Activated CD4-positive, alpha-beta T cell treated with anti-CD3 and anti-CD28 coated beads, Interleukin-2, amount 10 ng/mL, durations not matched to agents 7 days and 5 days (primary cell): ENCODE data around the gene LMO7. TPM values are rescaled to one million over a fixed set of nuclear protein-coding genes. Genes with fewer than 3 reads are reported as not detected.

ENCODE experiments used
- CTCF ChIA-PET: fragments of 350-600 bp; sonication (Branson Sonifier 250); formaldehyde crosslinking; loops from one replicate; lab custom pipeline; 2021; ENCODE audit warnings: antibody characterized with exemption; lab: Charles Lee
- POLR2A ChIA-PET: fragments of 350-600 bp; sonication (Branson Sonifier 250); formaldehyde crosslinking; loops from one replicate; lab custom pipeline; 2021; ENCODE audit warnings: antibody characterized with exemption; lab: Charles Lee
- DNase-seq: peaks from one replicate; pipeline ENCODE4 v3.0.0-alpha.2; 2020
- H3K27ac Mint-ChIP-seq: one replicate; pipeline ENCODE4 v1.8.0; 2021; ENCODE audit warnings: mild to moderate bottlenecking, moderate library complexity, mixed read lengths
- H3K27me3 Mint-ChIP-seq: one replicate; pipeline ENCODE4 v1.8.0; 2021; ENCODE audit warnings: mixed read lengths
- H3K36me3 Mint-ChIP-seq: one replicate; pipeline ENCODE4 v1.8.0; 2021; ENCODE audit warnings: low read depth, mixed read lengths
- H3K4me1 Mint-ChIP-seq: one replicate; pipeline ENCODE4 v1.8.0; 2021; ENCODE audit warnings: mixed read lengths
- H3K4me3 Mint-ChIP-seq: one replicate; pipeline ENCODE4 v1.8.0; 2021; ENCODE audit warnings: mild to moderate bottlenecking, moderate library complexity, mixed read lengths
- H3K9me3 Mint-ChIP-seq: one replicate; pipeline ENCODE4 v1.8.0; 2021; ENCODE audit warnings: mixed read lengths
- total RNA-seq, 2 experiments: library from RNA; stranded (reverse); gene quantifications; one replicate each; pipeline ENCODE4 v1.2.3, GENCODE V29; 2021

Gene LMO7
- total RNA-seq, 2 experiments from 2014 or later, result 23.1 to 30.7 TPM

- H3K9me3 Mint-ChIP-seq, result no peaks in the 10 kb centered on the region
- CTCF ChIA-PET, result interaction anchor here (1.2 kb wide), 1 partner anchor 128 kb away, joined by 3 read pairs; no protein-coding TSS in a partner anchor
- peaks cover 4% of the 10 kb centered on the region for H3K36me3 Mint-ChIP-seq
- H3K27me3 Mint-ChIP-seq, result peaks cover 15% of the 10 kb centered on the region
- no peak overlapping the region for H3K27ac Mint-ChIP-seq
- no peak for DNase-seq
- H3K4me3 Mint-ChIP-seq, result no peak overlapping the region
- POLR2A ChIA-PET, result no interaction called here
- peaks cover 19% of the 10 kb centered on the region for H3K4me1 Mint-ChIP-seq
These were observed 2.8 kb upstream of the LMO7 start for GRCh38 chr13:75633285-75633684.

- CTCF ChIA-PET, result interaction anchor here (0.8 kb wide), 1 partner anchor 36 kb away, joined by 3 read pairs; no protein-coding TSS in a partner anchor
- Mint-ChIP-seq H3K27me3 (peaks cover 24% of the 10 kb centered on the region), H3K4me3 (peak overlapping the region; percentile 51), H3K9me3 (no peaks in the 10 kb centered on the region), H3K4me1 (peaks cover 19% of the 10 kb centered on the region), H3K27ac (peak overlapping the region; percentile 54), H3K36me3 (peaks cover 3% of the 10 kb centered on the region)
- POLR2A ChIA-PET, result no interaction called here
- no peak for DNase-seq
These were observed 866 bp upstream of the LMO7 start for GRCh38 chr13:75635101-75635827.

GRCh38 chr13:75636436-75637180 lies 478 bp downstream of the LMO7 start:
- Mint-ChIP-seq H3K27ac (peak overlapping the region; percentile 78), H3K36me3 (peaks cover 3% of the 10 kb centered on the region), H3K4me1 (peaks cover 29% of the 10 kb centered on the region), H3K27me3 (peaks cover 24% of the 10 kb centered on the region), H3K4me3 (peak overlapping the region; percentile 73), H3K9me3 (no peaks in the 10 kb centered on the region)
- POLR2A ChIA-PET, result no interaction called here
- CTCF ChIA-PET, result no interaction called here
- peak; percentile 47 for DNase-seq

DNA sequence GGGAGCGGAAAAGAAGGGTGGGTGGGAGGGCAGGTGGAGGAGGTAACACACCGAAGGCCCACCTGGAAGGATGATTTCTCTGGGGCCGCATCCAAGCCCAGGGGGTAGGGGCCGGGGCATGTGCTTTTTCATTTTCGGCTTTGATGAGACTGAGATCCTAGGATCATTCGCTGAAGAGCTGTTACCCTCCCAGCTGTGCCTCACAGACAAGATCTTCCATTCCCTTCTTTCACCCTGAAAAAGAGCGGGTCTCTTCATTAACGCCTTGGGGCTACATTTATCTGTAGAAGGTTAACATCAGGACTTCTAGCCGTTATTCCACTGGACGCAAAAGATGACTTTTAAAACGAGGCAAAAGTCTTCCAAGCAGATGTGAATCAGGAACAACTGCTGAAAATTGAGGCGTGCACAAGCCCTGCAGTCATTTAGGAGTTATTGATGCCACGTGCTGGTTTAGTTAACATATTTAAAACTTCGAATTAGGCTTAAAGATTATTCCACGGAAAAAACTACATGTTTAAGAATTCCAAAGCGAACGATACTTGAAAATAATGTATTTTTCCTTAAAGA lies 1.1 kb downstream of the LMO7 start:
- DNase-seq, result no peak
- POLR2A ChIA-PET, result no interaction called here
- Mint-ChIP-seq H3K4me1 (peaks cover 29% of the 10 kb centered on the region), H3K27me3 (peaks cover 24% of the 10 kb centered on the region), H3K9me3 (no peaks in the 10 kb centered on the region), H3K27ac (peak overlapping the region; percentile 31), H3K4me3 (peak overlapping the region; percentile 73), H3K36me3 (peaks cover 3% of the 10 kb centered on the region)
- CTCF ChIA-PET, result no interaction called here

GRCh38 chr13:75639454-75639853 lies 3.3 kb downstream of the LMO7 start:
- peaks cover 3% of the 10 kb centered on the region for H3K36me3 Mint-ChIP-seq
- DNase-seq, result no peak
- H3K27ac Mint-ChIP-seq, result no peak overlapping the region
- peaks cover 26% of the 10 kb centered on the region for H3K4me1 Mint-ChIP-seq
- H3K27me3 Mint-ChIP-seq, result peaks cover 24% of the 10 kb centered on the region
- no peaks in the 10 kb centered on the region for H3K9me3 Mint-ChIP-seq
- H3K4me3 Mint-ChIP-seq, result no peak overlapping the region
- ChIA-PET CTCF (interaction anchor here (0.5 to 0.9 kb wide), 2 partner anchors 53 to 239 kb away, joined by 3 read pairs; no protein-coding TSS in a partner anchor), POLR2A (no interaction called here)

- Mint-ChIP-seq H3K4me1 (peaks cover 22% of the 10 kb centered on the region), H3K4me3 (no peak overlapping the region), H3K27ac (no peak overlapping the region), H3K27me3 (peaks cover 21% of the 10 kb centered on the region), H3K9me3 (no peaks in the 10 kb centered on the region), H3K36me3 (peaks cover 3% of the 10 kb centered on the region)
- ChIA-PET CTCF (no interaction called here), POLR2A (no interaction called here)
- no peak for DNase-seq
These were observed 4.9 kb downstream of the LMO7 start for GRCh38 chr13:75641026-75641425.

- CTCF ChIA-PET, result no interaction called here
- no peak for DNase-seq
- Mint-ChIP-seq H3K9me3 (no peaks in the 10 kb centered on the region), H3K27me3 (peaks cover 10% of the 10 kb centered on the region), H3K36me3 (no peaks in the 10 kb centered on the region), H3K4me1 (peaks cover 11% of the 10 kb centered on the region), H3K27ac (no peak overlapping the region), H3K4me3 (no peak overlapping the region)
- POLR2A ChIA-PET, result no interaction called here
These were observed 7.1 kb downstream of the LMO7 start for GRCh38 chr13:75643182-75643581.

DNA sequence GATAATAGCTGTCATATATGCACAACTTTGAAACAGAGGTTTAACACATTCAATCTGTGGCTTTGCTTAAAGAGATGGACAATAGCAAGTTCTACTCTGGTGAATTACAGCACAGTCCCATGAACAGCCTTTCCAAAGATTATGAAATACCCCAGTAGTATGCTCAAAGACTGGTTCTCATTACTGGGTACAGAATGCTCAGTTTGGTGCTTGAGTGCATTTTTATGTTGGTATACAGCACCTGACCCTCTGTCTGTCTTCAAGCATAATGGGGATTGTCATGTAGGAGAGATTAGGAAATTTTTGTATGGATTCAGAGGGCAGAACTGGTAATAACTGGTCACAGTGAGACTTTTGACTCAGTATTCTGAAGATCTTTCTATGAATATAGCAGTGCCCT lies 7.6 kb downstream of the LMO7 start:
- CTCF ChIA-PET, result no interaction called here

GRCh38 chr13:75645141-75645540 lies 9.0 kb downstream of the LMO7 start:
- Mint-ChIP-seq H3K27ac (no peak overlapping the region), H3K36me3 (no peaks in the 10 kb centered on the region), H3K27me3 (no peaks in the 10 kb centered on the region), H3K9me3 (no peaks in the 10 kb centered on the region), H3K4me3 (no peak overlapping the region), H3K4me1 (peaks cover 10% of the 10 kb centered on the region)
- ChIA-PET POLR2A (no interaction called here), CTCF (interaction anchor here (0.6 kb wide), 1 partner anchor 461 kb away, joined by 3 read pairs; no protein-coding TSS in a partner anchor)
- no peak for DNase-seq

More for the DNA sequence above, 7.6 kb downstream of the LMO7 start:
- Mint-ChIP-seq H3K27me3 (peaks cover 6% of the 10 kb centered on the region), H3K4me3 (no peak overlapping the region), H3K9me3 (no peaks in the 10 kb centered on the region), H3K27ac (no peak overlapping the region), H3K36me3 (no peaks in the 10 kb centered on the region), H3K4me1 (peaks cover 10% of the 10 kb centered on the region)
- DNase-seq, result no peak
- POLR2A ChIA-PET, result no interaction called here

DNA sequence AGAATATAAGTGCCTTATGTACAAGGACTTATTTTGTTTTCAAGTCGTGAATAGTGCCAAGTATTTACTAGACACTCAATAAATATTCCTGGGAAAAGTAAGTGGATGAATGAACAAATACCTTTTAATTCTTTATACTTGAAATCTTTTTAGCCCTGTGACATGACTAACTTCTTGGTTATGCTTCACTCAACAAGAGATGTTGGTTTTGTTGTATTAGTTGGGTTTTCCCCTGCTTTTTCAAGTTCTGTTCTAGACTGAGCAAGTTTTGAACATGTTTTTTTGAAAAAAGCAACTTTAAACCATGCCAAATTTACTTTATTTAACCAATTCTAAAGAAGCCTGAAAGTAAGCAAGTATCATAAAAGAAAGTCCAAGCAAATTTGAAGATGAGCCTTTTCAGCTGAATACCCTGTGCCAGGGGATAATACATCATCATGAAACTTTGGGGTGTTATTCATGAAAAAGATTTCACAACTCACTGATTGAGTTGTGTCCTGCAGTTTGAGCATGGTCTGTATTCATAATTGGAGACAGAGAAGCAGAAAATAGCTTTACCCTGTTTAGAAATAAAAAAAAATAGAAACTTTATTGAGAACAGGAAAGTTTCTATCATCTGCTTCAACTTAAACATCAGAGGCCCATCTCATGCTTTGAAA lies 11.1 kb downstream of the LMO7 start:
- H3K4me1 Mint-ChIP-seq, result no peaks in the 10 kb centered on the region
- no peak overlapping the region for H3K27ac Mint-ChIP-seq
- CTCF ChIA-PET, result interaction anchor here (0.6 kb wide), 1 partner anchor 290 kb away, joined by 4 read pairs; no protein-coding TSS in a partner anchor
- H3K9me3 Mint-ChIP-seq, result no peaks in the 10 kb centered on the region
- no peak overlapping the region for H3K4me3 Mint-ChIP-seq
- DNase-seq, result no peak
- H3K27me3 Mint-ChIP-seq, result no peaks in the 10 kb centered on the region
- H3K36me3 Mint-ChIP-seq, result no peaks in the 10 kb centered on the region
- POLR2A ChIA-PET, result no interaction called here

DNA sequence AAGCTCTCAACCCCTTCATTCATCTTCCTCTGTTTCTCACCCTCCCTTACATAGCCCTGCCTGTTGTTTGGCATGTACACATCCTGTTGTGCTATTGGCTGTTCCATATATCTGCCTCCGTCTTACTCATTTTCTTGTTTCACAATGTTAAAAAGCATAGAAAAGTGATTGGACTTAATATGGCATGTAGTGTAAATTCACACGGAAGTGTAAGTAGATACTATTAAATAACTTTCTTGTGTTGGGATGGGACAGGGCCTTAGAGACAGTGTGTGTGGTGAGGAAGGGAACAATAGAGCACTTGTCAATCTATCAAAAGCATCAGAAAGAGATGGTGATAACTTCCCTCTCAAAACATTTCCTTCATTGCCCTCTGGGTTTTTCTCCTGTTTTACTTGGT lies 12.3 kb downstream of the LMO7 start:
- ChIA-PET CTCF (no interaction called here), POLR2A (no interaction called here)
- H3K27ac Mint-ChIP-seq, result no peak overlapping the region
- no peaks in the 10 kb centered on the region for H3K27me3 Mint-ChIP-seq
- no peaks in the 10 kb centered on the region for H3K36me3 Mint-ChIP-seq
- no peak overlapping the region for H3K4me3 Mint-ChIP-seq
- DNase-seq, result no peak
- no peaks in the 10 kb centered on the region for H3K4me1 Mint-ChIP-seq
- H3K9me3 Mint-ChIP-seq, result no peaks in the 10 kb centered on the region

DNA sequence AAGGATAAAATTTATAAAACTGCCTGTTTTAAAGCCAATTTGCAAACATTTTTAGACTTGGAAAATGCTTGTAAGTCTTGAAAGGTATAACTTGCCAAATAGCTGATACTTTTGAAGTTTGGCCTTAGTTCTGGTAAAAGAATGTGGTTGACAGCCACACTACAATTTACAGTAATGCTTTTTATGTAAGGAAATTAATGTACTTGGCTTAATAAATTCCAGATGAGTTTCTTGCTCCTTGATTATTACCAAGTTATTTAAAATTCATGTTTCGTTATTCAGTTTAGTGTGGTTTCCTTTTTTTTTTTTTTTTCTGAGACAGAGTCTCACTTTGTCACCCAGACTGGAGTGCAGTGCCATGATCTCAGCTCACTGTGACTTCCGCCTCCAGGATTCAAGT lies 14.9 kb downstream of the LMO7 start:
- no peaks in the 10 kb centered on the region for H3K4me1 Mint-ChIP-seq
- H3K36me3 Mint-ChIP-seq, result no peaks in the 10 kb centered on the region
- H3K4me3 Mint-ChIP-seq, result no peak overlapping the region
- no peaks in the 10 kb centered on the region for H3K27me3 Mint-ChIP-seq
- H3K27ac Mint-ChIP-seq, result no peak overlapping the region
- POLR2A ChIA-PET, result no interaction called here
- no peak for DNase-seq
- CTCF ChIA-PET, result no interaction called here
- no peaks in the 10 kb centered on the region for H3K9me3 Mint-ChIP-seq
